SKM-1 treated with dmso at 0.1 percent for 144 hours (cell line): ENCODE measurements around the gene PIGP.
"Not testable (repeated sequence)": the region's sequence is repeated elsewhere in the genome, so short reads cannot be mapped to it uniquely, and the experiment has no call there.

Experiments
- DNase-seq: peaks from one replicate; lab custom pipeline; 2025; ENCODE audit not compliant: unreplicated experiment; lab: John Stamatoyannopoulos, UW

Gene PIGP

GRCh38 chr21:37045149-37045548 lies 27.7 kb downstream of the PIGP start:
- DNase-seq, result peak; percentile 89

DNA sequence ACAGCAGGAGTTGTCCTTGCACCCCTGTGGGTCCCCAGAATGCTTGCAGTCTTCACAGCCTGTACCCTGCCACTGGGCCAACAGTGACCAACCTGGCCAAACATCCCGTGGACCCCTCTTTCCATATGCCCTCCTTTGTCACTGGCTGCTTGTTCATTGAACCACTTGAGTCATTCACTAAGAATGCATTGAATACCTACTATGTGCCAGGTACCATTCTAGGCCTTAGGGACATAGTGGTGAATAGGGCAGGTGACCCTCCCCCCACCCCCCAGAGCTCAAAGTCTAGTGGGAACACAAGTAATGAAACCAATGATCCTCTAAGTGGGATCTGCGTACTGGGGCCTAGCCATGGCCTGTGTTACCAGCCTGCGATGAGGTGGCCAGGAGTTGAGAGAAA lies 28.2 kb downstream of the PIGP start:
- no peak for DNase-seq

DNA sequence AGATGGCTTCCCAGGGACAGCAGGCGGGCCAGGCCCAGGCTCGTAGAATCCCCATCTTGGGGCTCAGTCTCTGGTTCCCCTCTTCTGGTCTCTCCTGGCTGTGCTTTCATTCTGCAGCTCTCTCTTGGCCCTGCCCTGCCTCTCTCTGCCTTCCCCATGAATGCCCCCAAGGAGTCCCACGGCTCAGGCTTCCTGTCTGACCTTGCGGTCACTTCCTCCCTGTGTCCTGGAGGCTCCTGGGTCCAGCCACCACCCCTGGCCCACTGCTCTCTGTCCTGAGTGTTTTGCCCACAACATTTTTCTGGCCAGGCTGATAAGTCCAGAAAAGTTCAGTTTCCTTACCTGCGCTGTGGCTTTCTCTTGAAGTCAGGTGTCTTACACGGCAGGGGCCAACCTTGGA lies 29.1 kb downstream of the PIGP start:
- DNase-seq, result no peak

GRCh38 chr21:37041706-37042271 lies 31.1 kb downstream of the PIGP start:
- no peak for DNase-seq

- DNase-seq, result no peak
Observed at GRCh38 chr21:37040212-37040611, 32.7 kb downstream of the PIGP start.

DNA sequence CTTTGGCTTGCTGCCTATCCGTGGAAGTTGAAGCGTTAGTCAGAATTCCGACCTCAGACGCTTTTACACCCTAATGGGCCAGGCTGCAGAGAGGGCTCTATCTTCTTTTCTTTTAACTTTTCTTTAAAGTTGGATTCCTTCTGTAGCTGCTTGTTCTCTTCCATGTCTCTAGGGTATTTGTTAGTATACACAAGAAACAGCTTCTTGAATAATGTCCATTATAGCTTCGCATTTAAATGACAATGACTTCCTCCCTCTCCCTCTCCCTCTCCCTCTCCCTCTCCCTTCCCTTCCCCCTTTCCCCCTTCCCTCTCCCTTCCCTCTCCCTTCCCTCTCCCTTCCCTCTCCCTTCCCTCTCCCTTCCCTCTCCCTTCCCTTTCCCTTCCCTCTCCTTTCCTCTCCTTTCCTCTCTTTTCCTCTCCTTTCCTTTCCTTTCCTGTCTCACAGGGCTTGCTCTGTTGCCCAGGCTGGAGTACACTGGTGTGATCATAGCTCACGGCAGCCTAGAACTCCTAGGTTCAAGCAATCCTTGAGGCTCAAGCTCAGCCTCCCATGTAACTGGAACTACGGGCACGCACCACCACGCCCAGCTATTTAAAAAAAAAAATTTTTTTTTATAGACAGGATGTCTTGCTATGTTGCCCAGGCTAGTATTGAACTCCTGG lies 33.3 kb downstream of the PIGP start:
- DNase-seq, result no peak

DNA sequence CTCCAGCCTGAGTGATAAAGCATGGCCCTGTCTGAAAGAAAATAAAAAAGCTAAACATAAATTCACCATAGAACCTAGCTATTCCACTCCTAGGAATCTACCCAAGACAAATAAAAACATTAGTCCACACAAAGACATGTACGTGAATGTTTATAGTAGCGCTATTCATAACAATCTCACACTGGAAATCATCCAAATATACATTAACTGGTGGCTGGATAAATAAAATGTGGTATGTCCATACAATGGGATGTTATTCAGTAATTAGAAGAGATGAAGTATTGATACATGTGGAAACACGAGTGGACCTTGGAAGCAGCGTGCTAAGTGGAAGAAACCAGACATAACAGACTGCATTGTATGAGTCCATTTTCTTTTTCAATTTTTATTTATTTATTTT lies 36.7 kb downstream of the PIGP start:
- no peak for DNase-seq

DNA sequence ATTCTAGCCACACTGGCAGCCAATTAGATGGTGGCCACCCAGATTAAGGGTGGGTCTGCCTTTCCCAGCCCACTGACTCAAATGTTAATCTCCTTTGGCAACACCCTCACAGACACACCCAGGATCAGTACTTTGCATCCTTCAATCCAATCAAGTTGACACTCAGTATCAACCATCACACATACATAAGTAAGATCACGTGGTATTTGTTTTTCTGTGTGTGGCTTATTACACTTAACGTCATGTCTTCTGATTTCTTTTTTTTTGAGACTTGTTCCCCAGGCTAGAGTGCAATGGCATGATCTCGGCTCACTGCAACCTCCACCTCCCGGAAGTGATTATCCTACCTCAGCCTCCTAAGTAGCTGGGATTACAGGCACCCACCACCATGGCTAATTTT lies 38.5 kb downstream of the PIGP start:
- not testable (repeated sequence) for DNase-seq

- DNase-seq, result no peak
Observed at GRCh38 chr21:37032877-37033471, 39.9 kb downstream of the PIGP start.

DNA sequence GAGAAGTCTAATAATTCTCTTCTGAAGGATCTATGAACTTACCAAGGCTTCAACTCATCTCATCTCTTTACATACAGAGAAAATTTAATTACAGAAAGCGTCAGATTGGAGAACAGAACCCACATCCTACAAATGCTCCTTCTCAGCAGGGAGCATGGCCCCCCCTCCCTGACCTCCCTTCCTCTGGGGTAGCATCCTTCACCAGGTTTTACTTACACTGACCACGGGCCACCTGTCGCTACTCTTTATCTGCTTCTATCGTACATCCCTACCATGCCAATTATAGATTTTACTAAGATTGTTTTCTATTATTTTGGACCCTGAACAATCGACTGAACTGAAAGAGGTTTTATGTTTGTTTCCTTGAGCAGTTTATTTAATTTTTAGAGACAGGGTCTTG lies 40.6 kb downstream of the PIGP start:
- DNase-seq, result no peak

DNA sequence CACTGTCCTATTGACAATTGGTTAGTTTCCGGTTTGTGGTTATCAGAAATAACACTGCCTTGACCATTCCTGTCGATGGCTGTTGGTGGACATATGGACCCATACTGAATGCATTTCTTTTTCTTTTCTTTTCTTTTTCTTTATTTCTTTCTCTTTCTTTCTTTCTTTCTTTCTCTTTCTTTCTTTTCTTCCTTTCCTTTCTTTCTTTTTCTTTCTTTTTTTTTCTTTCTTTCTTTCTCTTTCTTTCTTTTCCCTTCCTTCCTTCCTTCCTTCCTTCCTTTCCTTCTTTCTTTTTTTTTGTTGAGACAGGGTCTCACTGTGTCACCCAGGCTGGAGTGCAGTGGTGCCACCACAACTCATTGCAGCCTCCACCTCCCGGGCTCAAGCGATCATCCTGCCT lies 42.0 kb downstream of the PIGP start:
- no peak for DNase-seq

GRCh38 chr21:37028570-37028969 lies 44.3 kb downstream of the PIGP start:
- no peak for DNase-seq

GRCh38 chr21:37026499-37026898 lies 46.4 kb downstream of the PIGP start:
- no peak for DNase-seq

DNA sequence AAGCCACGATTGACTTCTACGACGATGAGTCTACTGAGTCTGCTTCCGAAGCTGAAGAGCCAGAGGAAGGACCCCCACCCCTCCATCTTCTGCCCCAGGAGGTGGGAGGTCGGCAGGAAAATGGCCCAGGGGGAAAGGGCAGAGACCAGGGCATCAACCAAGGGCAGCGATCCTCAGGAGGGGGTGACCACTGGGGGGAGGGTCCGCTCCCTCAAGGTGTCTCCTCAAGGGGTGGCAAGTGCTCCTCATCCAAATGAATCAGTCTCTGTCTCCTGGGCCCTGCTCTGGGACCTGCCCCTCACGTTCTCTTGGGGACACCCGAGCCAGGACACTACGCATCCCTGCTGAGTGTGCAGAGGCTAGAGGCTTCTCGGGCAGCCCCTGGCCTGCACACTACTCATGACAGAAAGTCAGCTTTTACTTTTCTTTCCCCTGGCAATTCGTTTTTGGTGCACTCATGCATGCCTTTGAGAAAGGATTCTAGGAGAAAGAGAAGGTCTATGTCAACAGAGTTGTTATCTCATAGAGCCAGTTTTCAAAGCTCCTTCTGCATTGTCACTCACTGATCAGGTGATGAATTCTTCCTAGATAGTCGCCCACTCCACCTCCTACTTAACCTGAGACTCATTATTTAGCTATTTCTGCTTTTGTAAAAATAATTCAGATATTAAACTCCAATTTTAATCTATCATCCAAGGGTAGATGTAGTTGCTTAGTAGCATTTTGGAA lies 54.8 kb downstream of the PIGP start:
- no peak for DNase-seq
